GM19043 (cell line): ENCODE measurements around the gene SMIM21.

Experiments used
- ATAC-seq: cut with Tn5 transposase; IDR thresholded peaks from one replicate; pipeline ENCODE4 v1.9.1; 2021; ENCODE audit warnings: low read depth; ENCODE audit not compliant: unreplicated experiment

The SMIM21 gene

DNA sequence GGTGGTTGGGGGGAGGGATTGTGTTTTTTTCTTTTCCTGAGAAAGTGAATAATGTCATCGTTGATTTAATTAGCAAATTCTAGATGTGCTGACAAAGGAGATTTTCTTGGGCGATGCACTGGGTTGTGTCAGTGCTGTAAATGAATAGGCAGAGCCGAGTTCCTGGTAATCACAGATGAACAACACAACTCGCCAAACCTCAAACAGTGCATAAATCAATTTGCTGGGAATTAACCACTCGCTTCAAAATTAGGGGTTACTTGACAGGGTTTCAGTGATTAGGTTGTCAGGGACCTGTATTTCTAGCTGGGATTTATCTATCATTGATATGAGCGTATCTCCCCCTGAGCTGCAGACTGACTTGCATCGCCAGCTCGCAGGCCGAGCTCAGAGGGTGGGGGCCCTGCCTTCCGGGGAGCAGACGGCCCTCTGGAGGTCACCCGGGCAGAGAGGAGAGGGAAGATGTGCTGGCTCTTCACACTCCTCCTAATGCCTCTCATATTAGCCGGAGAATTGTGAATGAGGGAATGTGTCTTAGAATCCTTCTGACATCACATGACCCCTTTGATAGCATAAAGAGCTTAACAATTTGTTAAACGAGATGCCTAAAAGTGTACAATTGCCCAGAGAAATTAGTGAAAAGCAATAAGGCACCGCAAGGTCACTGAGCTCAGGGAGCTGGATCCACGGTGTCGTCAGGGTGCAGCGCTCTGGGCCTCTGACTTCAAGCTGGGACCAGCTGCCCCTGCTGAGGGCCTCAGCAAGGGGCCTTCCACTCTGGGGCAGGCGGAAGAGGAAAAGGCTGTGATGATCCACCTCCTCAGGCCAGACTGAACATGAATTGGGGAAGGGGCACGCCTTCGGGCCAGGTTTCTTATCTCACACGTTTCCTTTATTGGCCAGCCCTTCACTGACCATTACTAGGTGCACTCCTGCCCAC, 48.9 kb downstream of the SMIM21 start:
- no peak for ATAC-seq

DNA sequence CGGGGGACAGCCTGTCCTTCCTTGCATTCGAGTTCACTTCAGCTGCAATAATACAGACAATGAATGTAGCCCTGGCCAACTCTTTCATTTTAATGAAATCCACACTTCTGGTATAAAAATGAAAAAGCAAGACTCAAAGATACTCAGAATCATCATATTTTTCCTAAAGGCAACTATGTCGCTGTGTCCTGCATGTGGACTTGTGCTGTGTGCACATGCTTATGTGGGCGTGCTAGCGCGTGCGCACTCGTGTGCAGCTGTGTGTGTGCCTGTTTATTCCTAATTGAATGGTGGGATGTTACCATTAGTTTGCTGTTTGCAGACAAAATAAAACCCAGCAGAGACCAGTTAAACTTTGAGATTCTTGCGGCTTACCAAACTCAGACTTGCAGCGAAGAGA, 49.6 kb downstream of the SMIM21 start:
- ATAC-seq: no peak

DNA sequence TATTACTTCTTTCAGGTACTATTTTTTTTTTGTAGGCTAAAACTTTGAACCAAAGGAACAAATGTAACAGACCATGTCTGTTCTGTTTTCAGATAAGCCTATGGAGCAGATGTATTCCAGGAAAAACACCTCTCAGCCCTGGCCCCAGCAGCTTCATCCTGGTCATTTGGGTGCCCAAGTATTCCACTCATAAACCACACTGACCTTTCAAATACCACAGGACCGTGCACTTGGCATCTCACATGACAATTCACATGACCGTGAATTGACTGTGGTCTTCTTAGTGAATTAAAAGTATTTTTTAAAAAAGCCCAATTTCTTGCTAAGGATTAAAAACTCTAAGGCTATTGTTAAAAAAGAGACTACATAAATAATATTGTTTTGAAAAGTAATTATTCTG, 50.2 kb downstream of the SMIM21 start:
- no peak for ATAC-seq

DNA sequence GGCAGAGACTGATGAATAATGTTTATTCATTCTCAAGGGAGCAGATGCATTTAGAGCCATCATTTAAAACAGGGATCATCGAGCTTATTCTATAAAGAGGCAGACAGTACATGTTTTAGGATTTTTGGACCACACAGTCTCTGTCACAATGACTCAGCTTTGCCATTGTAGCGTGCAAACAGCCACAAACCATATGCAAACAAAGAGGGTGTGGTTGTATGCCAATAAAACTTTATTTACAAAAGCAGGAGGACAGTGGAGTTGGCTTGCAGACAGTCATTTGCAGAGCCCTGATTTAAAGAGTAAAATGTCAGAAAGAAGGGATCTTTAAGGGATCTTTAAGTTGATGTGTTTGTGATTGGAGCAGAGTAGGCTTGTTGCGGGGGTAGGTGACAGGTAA, 51.5 kb downstream of the SMIM21 start:
- no peak for ATAC-seq

DNA sequence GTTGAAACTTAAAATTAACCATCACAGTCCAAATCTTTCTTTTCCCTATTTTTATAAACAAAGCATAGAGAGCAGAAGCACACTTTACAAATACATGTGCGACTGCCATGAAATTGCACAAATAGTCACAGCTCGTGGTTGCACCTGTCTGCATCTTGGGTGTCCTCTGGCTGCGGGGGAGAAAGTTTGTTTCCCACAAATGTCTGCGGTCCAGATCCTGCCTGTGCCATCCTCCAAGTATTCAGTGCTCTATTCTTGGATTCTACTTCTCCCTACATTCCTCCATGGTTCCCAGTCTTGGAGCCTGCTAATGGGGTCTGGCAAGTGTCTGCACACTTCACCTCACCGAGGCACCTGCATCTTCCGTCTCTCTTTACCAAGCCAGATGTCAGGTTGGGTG, 52.2 kb downstream of the SMIM21 start:
- ATAC-seq: no peak

DNA sequence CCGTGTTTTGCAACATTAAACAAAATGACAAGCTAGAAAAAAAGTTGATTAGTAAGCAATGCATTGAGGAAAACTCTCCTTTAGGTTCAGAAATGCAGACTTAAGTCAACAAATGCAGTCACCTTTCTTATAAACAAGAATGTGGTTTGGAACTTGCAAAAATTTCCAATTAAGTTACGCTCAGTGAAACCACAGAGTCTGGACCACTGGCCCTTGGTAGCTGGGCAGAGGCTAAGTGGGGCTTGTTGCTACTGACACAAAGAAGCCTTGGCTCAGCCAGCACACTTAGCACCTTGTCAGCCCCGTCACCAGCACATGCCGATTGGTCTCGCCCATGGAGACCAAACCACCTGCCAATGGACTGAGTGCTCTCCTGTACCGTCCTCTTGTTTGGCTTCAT, 53.0 kb downstream of the SMIM21 start:
- no peak for ATAC-seq

DNA sequence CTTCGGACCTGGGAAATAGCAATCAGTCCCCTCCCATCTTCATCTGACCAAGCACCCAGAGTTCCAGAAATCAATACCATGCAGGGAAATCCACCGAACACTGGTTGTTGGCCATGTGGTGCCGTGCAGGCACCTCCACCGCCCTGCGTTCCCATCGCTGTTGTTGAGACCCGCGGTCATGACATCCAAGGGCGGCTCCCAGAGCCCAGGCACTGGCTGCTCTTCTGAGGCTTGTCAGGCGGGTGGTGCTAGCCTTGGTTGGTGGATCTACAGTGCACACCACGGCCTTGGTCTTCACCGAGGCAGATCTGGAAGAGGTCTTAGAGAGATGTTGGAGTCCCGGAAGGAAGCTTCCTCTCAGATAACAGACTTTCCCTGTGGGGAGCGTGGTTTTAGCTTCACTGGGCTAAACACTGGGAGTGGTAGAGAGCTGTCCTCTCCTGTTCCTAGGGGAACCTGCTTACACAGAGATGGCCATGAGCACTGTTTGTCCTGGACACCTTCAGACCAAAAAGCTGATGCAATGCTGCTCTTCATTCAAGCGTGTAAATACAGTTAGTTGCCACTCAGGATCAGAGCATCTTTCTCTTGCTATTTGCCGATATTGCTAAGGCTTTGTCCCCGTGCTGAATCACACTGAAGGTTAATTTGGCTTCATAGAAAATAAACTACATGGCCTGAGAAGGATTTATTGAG, 58.3 kb downstream of the SMIM21 start:
- ATAC-seq: no peak

DNA sequence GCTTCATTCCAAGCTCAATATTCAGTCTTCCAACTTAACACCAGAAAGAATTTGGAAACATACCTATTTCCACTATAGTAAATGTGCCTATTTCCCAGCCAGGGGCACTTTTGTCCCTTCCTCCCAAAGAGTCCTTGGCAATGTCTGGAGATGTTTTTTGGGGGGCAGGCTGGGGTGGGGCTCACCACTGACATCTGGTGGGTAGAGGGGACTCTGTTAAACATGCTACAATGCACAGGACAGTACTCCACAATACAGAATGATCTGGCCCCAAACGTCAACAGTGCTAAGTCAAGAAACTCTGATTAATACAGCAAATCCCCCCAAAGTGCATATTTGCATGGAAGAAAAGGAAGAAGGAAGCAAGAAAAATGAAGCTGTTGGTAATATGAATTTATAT, 61.7 kb downstream of the SMIM21 start:
- no peak for ATAC-seq

DNA sequence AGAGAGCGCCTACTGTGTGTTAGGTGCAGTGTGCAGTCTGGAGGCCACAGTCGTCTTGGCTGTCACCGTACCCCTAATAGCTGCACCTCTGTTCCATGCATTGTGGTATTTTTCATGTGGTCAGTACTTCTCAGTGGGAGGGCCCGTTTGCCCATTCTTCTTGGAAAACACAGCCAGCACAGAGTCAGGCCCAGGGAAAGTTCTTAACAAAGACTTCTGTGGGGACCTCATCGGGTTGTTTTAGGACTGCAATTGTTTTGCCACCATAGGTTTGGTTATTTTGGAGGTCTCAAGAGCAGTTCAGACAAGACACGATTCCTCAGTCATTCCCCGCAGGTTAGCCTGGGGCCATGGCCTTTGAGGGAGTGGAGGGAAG, 62.3 kb downstream of the SMIM21 start:
- no peak for ATAC-seq

DNA sequence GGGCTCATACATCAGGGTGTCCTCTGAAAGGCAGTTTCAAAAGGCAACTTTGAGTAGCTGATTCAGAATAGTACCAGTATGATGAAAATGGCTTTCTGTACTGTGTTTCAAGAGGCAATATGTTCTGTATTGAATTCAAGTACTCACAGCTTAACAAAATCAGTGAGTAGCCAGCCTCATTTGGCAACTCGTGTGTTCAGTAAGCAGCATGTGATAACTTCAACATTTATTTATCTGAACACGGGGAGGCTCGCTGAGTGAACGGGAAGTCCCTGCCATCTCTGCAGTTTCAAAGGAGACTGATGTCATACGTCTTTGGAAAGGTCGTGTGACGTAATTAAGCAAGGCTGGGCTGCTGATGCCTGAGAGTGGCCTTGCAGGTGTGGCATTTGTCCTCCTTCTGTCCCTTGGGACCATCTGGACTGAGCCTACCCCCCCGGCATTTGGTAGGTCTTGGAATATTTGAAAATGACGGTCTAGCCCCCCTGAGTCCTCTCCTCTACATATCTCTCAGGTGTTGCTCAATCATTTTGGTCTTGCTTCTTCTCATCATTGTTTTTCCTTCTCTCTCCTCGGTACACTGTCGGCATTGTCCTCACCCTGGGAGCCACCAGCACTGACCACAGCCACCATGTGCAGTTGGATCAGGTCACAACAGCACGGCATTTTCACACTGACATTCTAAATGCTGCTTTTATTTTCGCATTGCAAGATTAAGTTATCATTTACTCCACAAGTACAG, 62.8 kb downstream of the SMIM21 start:
- ATAC-seq: no peak

DNA sequence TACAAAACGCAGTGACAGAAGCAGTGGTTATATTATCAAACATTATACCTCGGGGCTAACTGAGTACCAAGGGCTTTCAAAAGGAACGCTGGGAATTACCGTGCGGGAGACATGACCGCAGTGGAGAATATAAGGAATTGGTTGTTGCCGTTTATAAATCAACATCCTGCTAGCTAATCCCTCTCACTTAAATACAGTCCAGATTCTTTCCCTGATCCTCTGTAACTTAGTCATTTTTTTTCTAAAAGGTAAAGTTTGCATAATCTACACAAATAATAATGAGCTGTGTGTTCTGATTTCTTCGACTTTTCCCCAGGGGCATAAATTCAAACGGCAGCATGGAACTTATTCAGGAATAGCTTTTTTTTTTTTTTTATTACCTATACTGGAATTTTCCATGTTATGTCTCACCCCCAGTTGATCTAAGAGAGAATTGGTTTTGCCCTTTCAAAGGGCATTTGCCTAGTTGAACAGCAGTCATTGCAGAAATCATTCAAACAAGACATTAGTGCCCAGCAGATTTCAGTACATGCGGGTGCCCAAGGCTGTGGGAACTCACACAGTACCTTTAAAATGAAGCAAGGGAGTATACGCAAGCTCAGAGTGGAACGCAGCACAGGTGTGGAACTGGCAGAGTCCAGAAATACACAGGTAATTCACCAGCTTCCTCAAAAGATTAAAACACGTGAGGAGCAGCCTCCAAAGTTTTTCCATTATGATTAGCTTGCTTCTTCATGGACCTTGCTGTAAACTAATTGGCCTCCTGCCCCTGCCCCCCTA, 63.9 kb downstream of the SMIM21 start:
- no peak for ATAC-seq

DNA sequence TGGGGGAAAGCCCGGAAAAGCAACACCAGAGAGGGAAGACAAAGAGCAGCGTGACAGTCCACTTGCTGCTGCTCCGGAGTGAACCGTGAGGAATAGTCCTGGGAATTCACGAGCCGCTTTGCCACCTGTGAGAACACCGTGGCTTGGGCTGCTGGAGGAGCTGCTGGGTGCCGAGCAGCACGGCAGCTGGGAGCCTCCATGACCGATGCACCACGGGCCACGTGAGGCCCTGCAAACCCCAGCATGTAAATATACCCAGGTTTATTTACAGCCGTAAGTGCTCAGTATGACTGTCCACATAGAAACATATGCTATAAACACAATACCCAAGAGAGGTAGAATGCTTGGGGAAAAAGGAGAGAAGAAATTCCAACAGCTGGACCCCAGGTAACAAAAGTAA, 65.1 kb downstream of the SMIM21 start:
- ATAC-seq: no peak

DNA sequence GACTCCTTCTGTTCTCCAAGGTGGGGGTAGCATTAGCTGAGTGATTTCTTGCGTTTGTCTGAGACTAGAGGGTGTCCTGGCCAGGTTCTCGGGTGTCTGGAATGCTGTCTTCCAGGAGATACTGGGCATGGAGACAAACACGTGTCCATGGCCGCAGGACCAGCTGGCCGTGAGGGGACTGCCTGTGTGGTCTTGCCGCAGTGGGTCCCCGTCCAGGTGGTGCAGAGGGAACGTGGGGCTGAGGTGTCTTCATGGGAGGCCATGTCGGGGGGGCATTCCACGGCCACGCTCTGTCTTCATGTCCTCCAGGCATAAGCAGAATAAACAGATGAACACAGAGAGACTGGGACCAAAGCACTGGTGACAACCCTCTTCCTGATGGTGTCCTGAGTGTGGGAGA, 66.6 kb downstream of the SMIM21 start:
- ATAC-seq: no peak

DNA sequence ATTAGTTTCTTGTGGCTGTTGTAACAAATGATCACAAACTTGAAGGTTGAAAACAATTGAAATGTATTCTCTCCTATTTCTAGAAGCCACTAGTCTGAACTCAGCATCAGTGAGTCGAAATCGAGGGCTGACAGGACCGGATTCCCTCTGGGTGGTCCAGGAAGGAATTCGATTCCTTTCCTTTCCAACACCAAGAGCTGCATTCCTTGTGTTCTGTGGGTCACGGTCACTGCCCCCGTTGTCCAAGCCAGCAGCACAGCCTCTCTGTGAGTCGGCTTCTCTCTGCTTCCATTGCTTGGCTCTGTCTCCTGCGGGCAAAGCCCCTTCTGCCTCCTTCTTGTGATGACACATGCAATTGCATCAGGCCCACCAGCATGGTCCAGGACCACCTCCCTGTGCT, 67.3 kb downstream of the SMIM21 start:
- no peak for ATAC-seq
